CD14-positive monocyte (primary cell): Measurements from ENCODE around the gene KSR1. TPM values are rescaled to one million over a fixed set of nuclear protein-coding genes. Genes with fewer than 3 reads are reported as not detected.

Experiments
- DNase-seq, 3 donors: peaks; one replicate each; pipeline ENCODE4 v3.0.0-alpha.2; 2011 to 2022
- H2AFZ ChIP-seq: 2 replicates; pipeline ENCODE4 v1.6.0; 2012; ENCODE audit warnings: mild to moderate bottlenecking, low read depth, low read length, inconsistent platforms; ENCODE audit not compliant: insufficient read depth, poor library complexity, severe bottlenecking
- H3K27ac ChIP-seq, 2 donors: 1 replicate in 1 of 2; 2 replicates in 1 of 2; pipeline ENCODE4 v1.5.1; 2012 to 2013; ENCODE audit warnings: low read length in 2 of 2, control low read depth in 1 of 2, inconsistent platforms in 1 of 2, low read depth in 1 of 2, mild to moderate bottlenecking in 1 of 2
- H3K27me3 ChIP-seq, 2 donors: one replicate each; pipeline versions ENCODE4 v1.6.0 to v1.6.1; 2011 to 2013; ENCODE audit warnings: low read length in 2 of 2; ENCODE audit not compliant: control insufficient read depth in 2 of 2, insufficient read depth in 2 of 2
- H3K36me3 ChIP-seq, 2 donors: replicated peaks in 1 of 2; 1 replicate in 1 of 2; 2 replicates in 1 of 2; pipeline versions ENCODE4 v1.5.1 to v1.6.1; 2012 to 2013; ENCODE audit warnings: low read length in 2 of 2, control low read depth in 1 of 2, inconsistent platforms in 1 of 2, mild to moderate bottlenecking in 1 of 2; ENCODE audit not compliant: insufficient read depth in 2 of 2, control insufficient read depth in 1 of 2
- H3K4me1 ChIP-seq, 2 donors: 1 replicate in 1 of 2; 2 replicates in 1 of 2; pipeline versions ENCODE4 v1.5.1 to v1.6.1; 2012 to 2013; ENCODE audit warnings: low read length in 2 of 2, control low read depth in 1 of 2, inconsistent platforms in 1 of 2, mild to moderate bottlenecking in 1 of 2, moderate library complexity in 1 of 2; ENCODE audit not compliant: insufficient read depth in 2 of 2, control insufficient read depth in 1 of 2
- H3K4me2 ChIP-seq: replicated peaks from 2 replicates; pipeline ENCODE3; 2012; ENCODE audit warnings: low read length, moderate library complexity, mild to moderate bottlenecking; ENCODE audit not compliant: poor library complexity, severe bottlenecking; ENCODE audit errors: extremely low read depth
- H3K4me3 ChIP-seq, 3 experiments: fragments of 200-600 bp in 1 of 3; sonication (generic) in 1 of 3; replicated peaks in 1 of 3; 1 replicate in 2 of 3; 2 replicates in 1 of 3; pipeline ENCODE4 v1.5.1; 2011 to 2013; ENCODE audit warnings: low read length in 3 of 3, mild to moderate bottlenecking in 3 of 3, control low read depth in 2 of 3, low read depth in 2 of 3, inconsistent platforms in 1 of 3, moderate library complexity in 1 of 3
- H3K79me2 ChIP-seq: 2 replicates; pipeline ENCODE4 v1.6.0; 2012; ENCODE audit warnings: mild to moderate bottlenecking, control low read depth, inconsistent platforms, low read length, moderate library complexity; ENCODE audit not compliant: insufficient read depth
- H3K9ac ChIP-seq: 2 replicates; pipeline ENCODE4 v1.6.0; 2017; ENCODE audit warnings: low read length, mild to moderate bottlenecking; ENCODE audit not compliant: insufficient read depth, poor library complexity, severe bottlenecking
- H3K9me3 ChIP-seq, 2 donors: replicated peaks in 1 of 2; 1 replicate in 1 of 2; 2 replicates in 1 of 2; pipeline versions ENCODE4 v1.5.1 to v1.6.1; 2012 to 2013; ENCODE audit warnings: low read length in 2 of 2, control low read depth in 1 of 2; ENCODE audit not compliant: control insufficient read depth in 1 of 2, insufficient read depth in 1 of 2
- H4K20me1 ChIP-seq: 2 replicates; pipeline ENCODE4 v1.6.0; 2012; ENCODE audit warnings: mild to moderate bottlenecking, low read length, control low read depth, moderate library complexity; ENCODE audit not compliant: insufficient read depth
- H3K27ac Mint-ChIP-seq, 7 donors: one replicate each; pipeline ENCODE4 v1.8.0; 2020; ENCODE audit warnings: mild to moderate bottlenecking in 7 of 7, mixed read lengths in 7 of 7, moderate library complexity in 6 of 7, inconsistent platforms in 2 of 7
- H3K27me3 Mint-ChIP-seq, 3 donors: one replicate each; pipeline ENCODE4 v1.8.0; 2021 to 2022; ENCODE audit warnings: low read depth in 3 of 3, mild to moderate bottlenecking in 3 of 3, mixed read lengths in 3 of 3, moderate library complexity in 3 of 3, inconsistent platforms in 1 of 3
- H3K36me3 Mint-ChIP-seq, 2 donors: one replicate each; pipeline ENCODE4 v1.8.0; 2020; ENCODE audit warnings: mixed read lengths in 2 of 2, inconsistent platforms in 1 of 2, mild to moderate bottlenecking in 1 of 2
- H3K4me1 Mint-ChIP-seq: one replicate; pipeline ENCODE4 v1.8.0; 2020; ENCODE audit warnings: mild to moderate bottlenecking, mixed read lengths
- H3K4me3 Mint-ChIP-seq, 2 donors: one replicate each; pipeline ENCODE4 v1.8.0; 2020; ENCODE audit warnings: mild to moderate bottlenecking in 2 of 2, mixed read lengths in 2 of 2, moderate library complexity in 1 of 2
- H3K9me3 Mint-ChIP-seq, 7 donors: one replicate each; pipeline ENCODE4 v1.8.0; 2020 to 2022; ENCODE audit warnings: mixed read lengths in 7 of 7, mild to moderate bottlenecking in 6 of 7, moderate library complexity in 6 of 7, inconsistent platforms in 2 of 7
- CTCF ChIP-seq: fragments of 200-600 bp; IDR thresholded peaks from one replicate; pipeline ENCODE4 v1.8.0; 2022; ENCODE audit warnings: antibody characterized with exemption, mild to moderate bottlenecking
- WGBS: methylation state at CpG from one replicate; pipeline ENCODE4 v1.1.5; 2013; ENCODE audit warnings: missing lambda C conversion rate; ENCODE audit not compliant: insufficient coverage; 5-methylcytosine and 5-hydroxymethylcytosine counted together
- intact Hi-C, 2 donors: fragments of 100-400 bp; cut with micrococcal nuclease; formaldehyde crosslinking; loops; one replicate each; pipeline versions ENCODE4 v1.15.0 to v1.15.1; 2023
- polyA plus RNA-seq, 3 donors: library from polyadenylated mRNA; depleted of rRNA in 1 of 3; unstranded in 2 of 3; stranded (reverse) in 1 of 3; fragments of 300-500 nt in 2 of 3; fragments of >200 nt in 1 of 3; fragmentation: Illumina TruSeq in 2 of 3; gene quantifications; 1 replicate in 2 of 3; 2 replicates in 1 of 3; pipeline ENCODE4 v1.2.3, GENCODE V29; 2012 to 2021

The KSR1 gene
- polyA plus RNA-seq, 3 donors, result 1.2 to 111 (median 4.2) TPM

DNA sequence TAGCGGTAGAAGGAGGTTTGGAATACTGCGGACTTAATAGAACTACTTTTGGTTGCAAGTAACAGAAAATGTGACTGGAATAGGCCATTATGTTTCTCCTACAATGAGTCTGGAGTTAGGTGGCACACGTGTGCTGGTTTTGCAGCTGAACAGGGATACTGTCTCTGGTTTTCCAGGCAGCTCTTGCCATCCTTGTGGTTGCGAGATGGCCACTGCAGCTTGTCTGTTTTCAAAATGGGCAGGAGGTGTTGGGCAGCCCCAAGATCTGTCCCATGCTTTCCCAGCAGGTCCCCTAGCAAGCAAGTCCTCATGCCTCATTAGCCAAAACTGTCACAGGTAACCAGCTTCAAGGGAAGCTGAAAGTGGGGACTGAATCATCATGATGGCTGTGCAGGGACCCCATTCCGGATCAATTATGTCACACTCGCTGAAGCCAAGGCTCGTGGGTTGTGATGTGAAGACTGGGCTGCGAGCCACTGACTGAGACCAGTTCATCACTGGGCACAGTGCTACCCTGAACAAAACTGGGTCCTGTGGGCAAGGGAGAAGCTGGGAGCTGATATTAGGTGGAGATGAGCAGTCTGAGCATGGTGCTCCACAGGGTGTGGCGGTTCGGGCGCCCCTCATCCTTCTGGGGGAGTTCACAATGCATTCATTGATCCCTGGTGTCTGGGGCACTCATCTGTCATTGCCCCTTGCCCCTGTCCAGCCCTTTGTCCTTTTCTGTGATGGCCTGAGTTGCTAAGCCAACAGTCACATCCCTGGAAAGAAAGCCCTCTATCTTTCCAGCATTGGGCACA is 82.1 kb downstream of the KSR1 start:
- Histone ChIP-seq H3K4me1 (peaks cover 41 to 42% of the 10 kb centered on the region in 2 donors), H3K36me3 (no peaks in the 10 kb centered on the region), H3K9ac (no peak overlapping the region), H3K9me3 (no peaks in the 10 kb centered on the region), H3K27me3 (no peaks in the 10 kb centered on the region), H3K4me3 (no peak overlapping the region), H2AFZ (no peak overlapping the region), H3K4me2 (no peak overlapping the region), H3K79me2 (peaks cover 93% of the 10 kb centered on the region), H4K20me1 (peaks cover 83% of the 10 kb centered on the region), H3K27ac (no peak overlapping the region)
- Mint-ChIP-seq H3K27ac (no peak overlapping the region), H3K9me3 (no peaks in the 10 kb centered on the region), H3K36me3 (peaks cover 7 to 14% of the 10 kb centered on the region in 2 donors), H3K4me3 (no peak overlapping the region), H3K27me3 (peaks cover 0 to 2% (median 0%) of the 10 kb centered on the region in 3 donors), H3K4me1 (peaks cover 67% of the 10 kb centered on the region)
- intact Hi-C loops, result no loop called here
- WGBS, result 95% methylated on average over 10 of the region's 11 CpGs
- no peak for DNase-seq
- TF ChIP-seq CTCF, result no peak

- 93% methylated on average over 6 of the region's 8 CpGs for WGBS
- intact Hi-C loops, result no loop called here
- no peaks in the 10 kb centered on the region for H3K27me3 ChIP-seq
- H3K36me3 ChIP-seq, result no peaks in the 10 kb centered on the region
- H3K9ac ChIP-seq, result no peak overlapping the region
- H3K4me1 Mint-ChIP-seq, result peaks cover 66% of the 10 kb centered on the region
- H3K27ac Mint-ChIP-seq, result peak overlapping the region in 3 of 7 donors; percentile 10 to 91 (median 15)
- H3K27ac ChIP-seq, result peak overlapping the region in 1 of 2 donors; percentile 90
- no peak overlapping the region for H2AFZ ChIP-seq
- no peaks in the 10 kb centered on the region for H3K9me3 Mint-ChIP-seq
- H3K27me3 Mint-ChIP-seq, result peaks cover 0 to 2% (median 0%) of the 10 kb centered on the region in 3 donors
- H3K79me2 ChIP-seq, result peaks cover 93% of the 10 kb centered on the region
- H3K4me3 ChIP-seq, result no peak overlapping the region
- peaks cover 36 to 38% of the 10 kb centered on the region in 2 donors for H3K4me1 ChIP-seq
- no peak overlapping the region for H3K4me2 ChIP-seq
- H3K4me3 Mint-ChIP-seq, result no peak overlapping the region
- H3K36me3 Mint-ChIP-seq, result peaks cover 12 to 21% of the 10 kb centered on the region in 2 donors
- peaks cover 86% of the 10 kb centered on the region for H4K20me1 ChIP-seq
- TF ChIP-seq CTCF, result no peak
- H3K9me3 ChIP-seq, result no peaks in the 10 kb centered on the region
- DNase-seq, result no peak
Measured at GRCh38 chr17:27539152-27539551, 82.9 kb downstream of the KSR1 start.
